Right atrium auricular region (tissue), 2 donors: ENCODE measurements around the gene TLCD3A. TPM values are rescaled to one million over a fixed set of nuclear protein-coding genes. Genes with fewer than 3 reads are reported as not detected.

Experiments used
- DNase-seq: peaks from one replicate; pipeline ENCODE4 v3.0.0-alpha.2; 2019; ENCODE audit warnings: low spot score
- H3K27ac ChIP-seq, 2 donors: fragments of 200-600 bp; sonication (generic); 1 replicate in 1 of 2; 2 replicates in 1 of 2; pipeline ENCODE4 v1.5.1; 2016 to 2019
- H3K27me3 ChIP-seq, 2 donors: fragments of 200-600 bp; sonication (generic); one replicate each; pipeline versions ENCODE4 v1.5.1 to v1.6.0; 2017 to 2019
- H3K36me3 ChIP-seq: fragments of 200-600 bp; sonication (generic); one replicate; pipeline ENCODE4 v1.5.1; 2016
- H3K4me1 ChIP-seq, 2 donors: fragments of 200-600 bp; sonication (generic); one replicate each; pipeline versions ENCODE4 v1.5.1 to v1.6.0; 2017 to 2019
- H3K4me3 ChIP-seq, 2 donors: fragments of 200-600 bp; sonication (generic); 1 replicate in 1 of 2; 2 replicates in 1 of 2; pipeline ENCODE4 v1.5.1; 2017 to 2019; ENCODE audit warnings: mild to moderate bottlenecking in 1 of 2, moderate library complexity in 1 of 2
- H3K9me3 ChIP-seq, 2 donors: fragments of 200-600 bp; sonication (generic); one replicate each; pipeline ENCODE4 v1.5.1; 2019
- CTCF ChIP-seq, 2 donors: fragments of 200-600 bp; sonication (generic); IDR thresholded peaks; one replicate each; pipeline ENCODE4 v1.5.1; 2019; ENCODE audit warnings: antibody characterized with exemption in 2 of 2
- total RNA-seq, 2 donors: library from RNA; depleted of rRNA; stranded (reverse); fragments of >200 nt; gene quantifications; one replicate each; pipeline ENCODE4 v1.1.0, GENCODE V29; 2016

Gene TLCD3A
- total RNA-seq, 2 donors from 2014 or later, result 1.5 to 4.8 TPM

- no peaks in the 10 kb centered on the region for H3K36me3 ChIP-seq
- no peak for TF ChIP-seq CTCF (IDR thresholded peaks at IDR 0.05)
- no peaks in the 10 kb centered on the region for H3K27me3 ChIP-seq
- H3K4me1 ChIP-seq, result peaks cover 0 to 16% of the 10 kb centered on the region in 2 donors
- no peaks in the 10 kb centered on the region for H3K9me3 ChIP-seq
- no peak overlapping the region for H3K4me3 ChIP-seq
- no peak overlapping the region for H3K27ac ChIP-seq
- DNase-seq, result no peak
These were observed 3.5 kb upstream of the TLCD3A start for GRCh38 chr17:728911-729310.

DNA sequence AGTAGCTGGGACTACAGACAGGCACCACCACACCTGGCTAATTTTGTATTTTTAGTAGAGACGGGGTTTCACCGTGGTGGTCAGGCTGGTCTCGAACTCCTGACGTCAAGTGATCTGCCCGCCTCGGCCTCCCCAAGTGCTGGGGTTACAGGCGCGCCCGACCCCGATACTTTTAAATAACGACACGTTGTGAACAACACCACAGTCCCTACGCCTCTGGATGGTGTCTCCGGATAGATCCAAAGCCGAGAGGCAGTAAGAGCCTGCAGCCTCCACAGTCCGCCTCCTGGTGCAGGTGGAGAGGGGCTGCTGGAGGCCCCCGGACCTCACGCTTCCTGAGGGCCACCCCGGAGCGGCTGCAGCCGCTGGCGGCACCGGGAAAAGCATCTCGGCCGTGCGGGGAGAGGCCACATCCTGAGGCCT, 741 bp upstream of the TLCD3A start:
- Histone ChIP-seq H3K27me3 (no peaks in the 10 kb centered on the region), H3K4me3 (peak overlapping the region; percentile 80 to 82), H3K4me1 (peaks cover 0 to 16% of the 10 kb centered on the region in 2 donors), H3K27ac (peak overlapping the region; percentile 76 to 81), H3K9me3 (no peaks in the 10 kb centered on the region), H3K36me3 (no peaks in the 10 kb centered on the region)
- DNase-seq, result no peak
- TF ChIP-seq CTCF (IDR thresholded peaks at IDR 0.05), result no peak

DNA sequence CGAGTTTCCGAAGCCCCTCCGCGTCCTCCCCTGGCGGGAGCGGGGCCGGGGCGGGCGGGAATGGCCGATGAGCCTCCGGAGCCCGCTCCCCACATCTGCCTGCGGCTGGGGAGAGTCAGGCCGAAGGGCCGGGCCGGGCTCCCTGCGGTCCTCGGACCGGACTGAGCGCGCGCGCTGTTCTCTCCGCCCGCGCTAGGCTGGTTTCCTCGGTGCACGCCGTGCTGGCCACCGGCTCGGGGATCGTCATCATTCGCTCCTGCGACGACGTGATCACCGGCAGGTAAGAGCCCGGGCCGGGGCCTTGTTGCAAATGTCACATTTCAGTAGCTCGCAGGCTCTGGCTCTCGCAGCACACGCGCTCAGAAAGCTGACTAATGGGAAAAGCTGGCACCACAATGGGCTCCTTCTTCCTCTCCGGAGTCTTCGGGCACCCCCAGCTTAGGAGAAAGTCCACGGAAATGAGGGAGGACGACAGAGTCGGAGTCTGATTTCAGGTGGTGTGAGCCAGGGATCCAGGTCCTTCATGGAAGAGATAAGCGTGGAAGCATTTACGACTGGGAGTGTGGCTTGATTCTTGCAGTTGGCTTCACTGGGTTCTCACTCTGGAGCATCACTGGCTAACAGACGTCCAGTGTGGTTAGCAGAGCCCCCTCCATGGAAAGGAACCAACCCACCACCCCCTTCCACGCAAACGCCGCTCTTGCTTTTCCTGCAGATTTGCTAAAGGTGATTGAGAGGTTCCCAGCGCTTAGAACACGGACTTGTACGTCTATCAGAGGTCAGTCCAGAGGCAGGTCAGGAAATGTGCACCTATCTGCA, 715 bp downstream of the TLCD3A start:
- DNase-seq, result no peak
- peaks cover 0 to 16% of the 10 kb centered on the region in 2 donors for H3K4me1 ChIP-seq
- H3K36me3 ChIP-seq, result no peaks in the 10 kb centered on the region
- H3K27ac ChIP-seq, result peak overlapping the region; percentile 72 to 87
- H3K9me3 ChIP-seq, result no peaks in the 10 kb centered on the region
- H3K27me3 ChIP-seq, result no peaks in the 10 kb centered on the region
- TF ChIP-seq CTCF (IDR thresholded peaks at IDR 0.05), result no peak
- H3K4me3 ChIP-seq, result peak overlapping the region; percentile 80 to 82

GRCh38 chr17:733743-734142, 1.3 kb downstream of the TLCD3A start:
- Histone ChIP-seq H3K27me3 (no peaks in the 10 kb centered on the region), H3K4me1 (peaks cover 0 to 16% of the 10 kb centered on the region in 2 donors), H3K36me3 (no peaks in the 10 kb centered on the region), H3K9me3 (no peaks in the 10 kb centered on the region), H3K4me3 (no peak overlapping the region), H3K27ac (no peak overlapping the region)
- no peak for TF ChIP-seq CTCF (IDR thresholded peaks at IDR 0.05)
- DNase-seq, result no peak

- H3K27ac ChIP-seq, result no peak overlapping the region
- no peak for DNase-seq
- H3K4me1 ChIP-seq, result peaks cover 0 to 7% of the 10 kb centered on the region in 2 donors
- H3K9me3 ChIP-seq, result no peaks in the 10 kb centered on the region
- H3K27me3 ChIP-seq, result no peaks in the 10 kb centered on the region
- TF ChIP-seq CTCF (IDR thresholded peaks at IDR 0.05), result no peak
- peaks cover 26% of the 10 kb centered on the region for H3K36me3 ChIP-seq
- H3K4me3 ChIP-seq, result no peak overlapping the region
These were observed 5.2 kb downstream of the TLCD3A start for GRCh38 chr17:737561-738113.
